CD4-positive, alpha-beta T cell treated with Interleukin-15 for 4 hours (primary cell): Measurements from ENCODE around the gene ENPP7.
A peak's percentile ranks its signal among the peaks of the same experiment; 100 is the strongest.

ENCODE experiments used
- DNase-seq: peaks from one replicate; pipeline ENCODE4 v3.0.0-alpha.2; 2020; ENCODE audit warnings: low spot score

Gene ENPP7

DNA sequence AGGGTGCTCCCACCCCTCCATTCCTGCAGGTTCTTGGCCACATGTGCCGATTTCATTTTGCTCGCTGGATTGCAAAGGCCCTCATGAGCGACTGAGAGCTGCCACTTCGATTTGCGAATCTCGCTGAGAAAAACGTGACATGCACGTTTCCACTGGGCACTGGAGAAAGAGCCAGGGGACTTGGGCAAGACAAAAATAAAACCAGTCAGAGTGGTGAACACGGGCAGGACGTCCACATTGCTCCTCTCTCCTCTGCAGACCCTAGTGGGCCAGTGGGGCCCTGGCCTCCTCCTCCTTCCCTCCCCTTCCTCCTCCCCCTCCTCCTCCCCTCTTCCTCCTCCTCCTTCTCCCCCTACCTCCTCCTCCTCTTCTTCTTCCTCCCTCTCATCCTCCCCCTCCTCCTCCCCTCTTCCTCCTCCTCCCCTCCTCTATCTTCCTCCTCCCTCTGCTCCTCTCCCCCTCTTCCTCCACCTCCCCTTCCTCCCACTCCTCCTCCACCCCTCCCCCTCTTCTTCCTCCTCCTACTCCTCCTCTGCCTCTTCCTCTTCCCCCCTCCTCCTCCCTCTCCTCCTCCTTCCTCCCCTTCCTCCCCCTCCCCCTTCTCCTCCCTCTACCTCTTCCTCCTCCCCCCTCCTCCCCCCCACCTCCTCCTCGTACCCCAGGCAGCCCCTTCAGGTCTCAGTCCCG lies 28.1 kb upstream of the ENPP7 start:
- DNase-seq, result no peak

DNA sequence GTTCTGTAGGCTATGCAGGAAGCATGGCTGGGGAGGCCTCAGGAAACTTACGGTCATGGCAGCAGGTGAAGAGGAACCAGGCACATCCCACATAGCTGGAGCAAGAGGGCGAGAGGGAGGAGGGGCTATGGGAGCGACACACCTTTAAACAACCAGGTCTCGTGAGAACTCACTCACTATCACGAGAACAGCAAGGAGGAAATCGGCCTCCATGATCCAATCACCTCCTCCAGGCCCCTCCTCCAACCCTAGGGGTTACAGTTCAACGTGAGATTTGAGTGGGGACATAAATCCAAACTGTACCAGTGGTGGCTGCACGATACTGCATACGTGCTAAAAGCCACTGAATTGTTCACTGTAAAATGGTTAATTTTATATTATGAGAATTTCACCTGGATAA lies 26.1 kb upstream of the ENPP7 start:
- no peak for DNase-seq

DNA sequence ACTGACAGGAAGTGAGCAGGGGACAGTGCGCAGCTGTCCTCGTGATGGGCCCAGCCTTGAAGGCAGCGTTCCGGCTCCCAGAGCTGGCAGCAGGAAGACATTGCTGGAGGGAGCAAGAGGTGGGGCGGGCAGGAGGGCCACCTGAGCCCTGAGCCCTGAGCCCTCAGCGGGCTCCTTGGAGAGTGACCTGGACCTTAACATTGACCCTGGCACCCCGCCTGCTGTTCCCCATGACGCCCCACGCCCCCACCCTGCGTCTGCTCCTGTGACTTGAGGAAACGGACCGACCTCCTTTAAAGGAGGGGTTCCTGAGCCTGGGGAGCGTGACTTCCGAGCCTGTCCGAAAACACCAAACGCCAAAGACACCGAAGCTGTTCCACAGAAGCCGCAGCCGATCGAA lies 25.1 kb upstream of the ENPP7 start:
- DNase-seq, result no peak

DNA sequence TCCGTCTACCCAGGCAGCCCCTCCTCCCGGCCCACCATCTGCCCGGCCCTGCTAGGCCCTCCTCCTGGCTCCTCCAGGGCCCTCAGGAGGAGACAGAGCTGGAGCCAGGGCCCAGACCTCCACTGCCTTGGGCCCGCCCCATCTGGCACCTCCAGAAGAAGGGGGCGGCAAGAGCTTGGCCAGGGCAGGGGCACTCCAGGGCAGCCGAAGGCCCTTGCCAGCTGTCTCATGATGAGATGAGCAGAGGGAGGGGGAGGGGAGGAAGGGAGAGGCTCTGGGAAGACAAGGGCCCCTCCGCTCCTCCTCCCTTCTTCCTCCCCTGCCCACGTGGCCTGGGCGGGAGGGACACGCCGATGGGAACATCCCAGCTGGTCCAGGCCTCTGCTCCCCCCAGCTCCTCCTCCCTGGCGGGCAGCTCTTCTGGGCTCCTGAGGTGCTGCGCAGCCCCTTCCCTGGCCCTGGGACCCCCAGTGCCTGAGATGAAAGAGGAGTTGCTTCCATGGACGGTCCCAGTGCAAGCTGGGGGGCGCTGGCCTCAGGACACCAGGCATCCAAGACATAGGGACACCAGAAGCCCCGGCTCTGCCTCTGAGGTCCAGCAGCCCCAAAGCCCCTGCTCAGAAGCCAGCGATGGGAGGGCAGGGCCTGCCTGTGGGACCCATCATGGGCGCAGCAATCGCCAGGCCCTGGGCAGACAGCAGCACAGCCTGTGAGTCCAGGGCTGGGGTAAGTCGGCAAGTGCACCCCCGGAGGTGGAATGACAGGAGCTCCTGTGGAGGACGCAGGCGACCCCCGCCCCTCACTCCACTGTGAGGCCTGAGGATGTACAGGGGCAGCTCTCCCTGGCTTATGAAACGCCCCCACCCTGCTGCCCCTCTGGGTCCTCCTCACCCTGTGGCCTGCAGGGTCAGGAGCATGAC lies 23.6 kb upstream of the ENPP7 start:
- DNase-seq, result no peak

DNA sequence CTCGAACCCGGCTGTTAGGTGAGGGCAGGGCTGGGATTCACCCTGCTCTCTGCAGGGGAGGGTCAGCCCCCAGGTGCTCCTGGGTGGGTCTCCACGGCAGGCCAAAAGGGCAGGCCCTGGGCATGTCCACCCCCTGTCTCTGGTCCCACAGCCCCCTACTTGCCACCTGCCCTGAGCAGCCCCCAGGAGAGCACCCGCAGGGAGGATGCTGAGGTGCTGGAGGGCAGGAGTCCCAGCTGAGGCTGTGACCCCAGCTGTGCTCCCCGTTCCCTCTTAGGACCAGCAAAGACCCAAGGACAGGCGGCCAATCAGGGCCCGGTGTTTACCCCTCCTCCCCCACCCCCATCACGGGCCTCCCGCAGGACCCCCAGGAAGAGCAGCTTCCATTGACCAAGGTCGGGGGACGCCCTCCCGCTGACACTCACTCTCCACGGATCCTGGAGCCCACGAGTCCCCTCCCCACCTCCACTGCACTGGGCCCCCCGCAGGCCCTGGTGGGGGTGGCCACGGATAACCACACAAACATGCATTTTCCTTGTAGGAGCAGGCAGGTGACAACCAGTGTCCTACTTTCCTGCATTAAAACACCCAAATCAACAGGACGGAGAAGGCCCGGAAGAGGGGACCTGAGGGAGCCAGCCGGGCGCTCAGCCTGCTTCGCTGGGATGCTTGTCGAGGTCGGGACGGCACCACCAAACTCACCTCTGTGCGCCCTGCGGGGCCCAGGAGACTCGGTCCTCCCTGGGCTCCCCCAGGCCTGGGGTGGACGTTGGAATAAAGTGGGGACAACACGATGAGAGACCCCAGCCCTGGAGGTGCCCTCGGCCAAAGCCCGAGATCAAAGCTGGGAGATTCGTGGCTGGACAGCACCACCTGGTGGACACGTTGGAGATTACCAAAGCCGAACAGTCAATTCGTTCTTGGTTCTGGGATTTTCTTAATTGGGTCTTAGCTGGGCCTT lies 22.5 kb upstream of the ENPP7 start:
- DNase-seq, result peak; percentile 57

- no peak for DNase-seq
These were observed 18.9 kb upstream of the ENPP7 start for GRCh38 chr17:79711715-79712305.

DNA sequence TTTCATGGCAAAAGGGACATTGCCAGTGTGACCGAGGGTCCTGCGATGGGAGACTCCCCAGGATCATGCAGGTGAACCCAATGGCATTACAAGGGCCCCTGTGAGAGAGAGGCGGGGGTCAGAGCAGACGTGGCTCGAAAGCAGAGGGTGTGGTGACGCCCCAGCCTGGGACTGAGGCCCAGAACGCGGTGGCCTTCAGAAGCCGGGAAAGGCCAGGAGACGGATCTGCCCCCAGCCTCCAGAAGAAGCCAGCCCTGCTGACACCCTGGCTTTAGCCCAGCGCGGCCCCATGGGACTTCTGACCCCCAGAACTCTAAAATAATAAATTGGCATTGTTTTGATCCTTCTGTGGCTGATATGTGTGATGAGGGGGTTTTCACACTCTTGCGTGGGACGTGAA lies 17.4 kb upstream of the ENPP7 start:
- no peak for DNase-seq

- no peak for DNase-seq
These were observed 16.3 kb upstream of the ENPP7 start for GRCh38 chr17:79714176-79715097.

DNA sequence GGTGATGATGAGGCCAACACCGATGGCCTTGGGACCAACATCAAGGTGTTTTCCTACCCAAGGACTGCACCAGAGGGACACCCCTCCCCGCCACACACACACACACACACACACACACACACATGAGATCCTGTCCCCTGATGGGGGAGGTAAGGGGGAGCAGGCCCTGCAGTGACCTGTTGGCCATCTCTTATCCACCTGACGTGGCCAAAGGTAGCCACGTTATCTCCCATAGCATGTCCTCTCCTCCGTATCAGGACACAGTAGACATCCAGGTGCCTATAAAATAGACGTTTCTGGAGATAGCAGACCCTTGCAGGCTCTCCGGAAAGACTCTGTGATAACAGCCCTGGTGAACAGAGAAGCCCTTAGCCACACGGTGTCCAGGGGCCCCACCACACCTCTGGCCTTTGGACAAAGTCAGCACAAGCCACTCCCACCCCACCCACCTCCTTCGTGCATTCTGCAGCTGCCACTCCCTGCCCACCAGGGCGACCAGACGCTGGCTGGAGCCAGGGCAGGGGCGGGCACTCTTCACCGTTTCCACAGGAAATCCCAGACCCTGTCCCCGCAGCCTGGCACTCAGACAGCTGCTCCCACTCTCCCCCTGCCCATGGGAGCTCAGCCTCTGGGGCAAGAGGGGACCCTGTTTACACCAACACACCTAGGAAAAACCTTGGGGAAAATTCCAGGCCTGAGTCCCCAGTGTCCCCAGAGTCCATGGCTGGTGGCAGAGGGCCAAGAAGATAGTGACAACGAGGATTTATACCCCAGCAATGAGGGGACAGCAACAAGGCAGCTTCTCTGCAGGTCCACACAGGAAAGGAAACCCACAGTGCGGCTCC lies 15.4 kb upstream of the ENPP7 start:
- DNase-seq, result no peak

DNA sequence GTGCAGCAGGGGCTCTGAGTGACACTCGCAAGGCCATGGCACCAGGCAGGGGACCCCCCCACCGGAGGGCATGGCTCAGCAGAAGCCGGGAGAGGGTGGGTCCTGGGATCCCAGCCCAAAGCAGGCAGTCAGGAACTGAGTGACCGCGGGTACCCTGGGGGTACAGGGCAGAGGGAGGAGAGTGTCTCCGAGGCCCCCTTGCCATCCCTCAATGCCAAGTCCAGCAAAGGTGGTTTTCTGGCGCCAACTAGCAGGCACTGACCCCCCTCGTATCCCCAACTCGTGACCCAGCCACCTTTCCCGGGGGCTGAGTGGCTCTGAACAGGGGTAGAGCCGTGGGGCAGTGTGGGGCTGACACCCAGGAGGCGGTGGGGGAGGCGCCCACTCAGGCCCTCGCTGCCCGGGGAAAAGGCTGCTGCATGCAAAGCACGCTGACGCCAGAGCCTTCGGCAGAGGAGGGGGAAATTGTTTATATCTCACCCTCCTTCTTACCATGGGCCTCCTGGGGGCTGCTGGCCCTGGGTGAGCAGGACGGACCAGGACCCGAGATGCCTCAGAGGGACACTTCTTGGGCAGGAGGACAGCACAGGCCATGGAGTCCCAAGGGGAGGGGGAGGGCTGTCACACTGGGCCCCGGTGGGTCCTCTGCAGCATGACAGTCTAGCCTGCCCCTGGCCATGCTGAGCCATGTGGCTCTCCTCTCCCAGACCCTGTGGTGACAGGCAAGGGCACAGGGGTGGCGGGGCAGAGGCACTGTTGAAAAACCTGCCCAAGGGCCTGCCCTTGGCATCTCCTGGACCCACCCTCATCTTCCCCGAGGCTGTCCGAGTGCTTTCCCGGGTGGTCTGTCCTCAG lies 14.6 kb upstream of the ENPP7 start:
- no peak for DNase-seq

DNA sequence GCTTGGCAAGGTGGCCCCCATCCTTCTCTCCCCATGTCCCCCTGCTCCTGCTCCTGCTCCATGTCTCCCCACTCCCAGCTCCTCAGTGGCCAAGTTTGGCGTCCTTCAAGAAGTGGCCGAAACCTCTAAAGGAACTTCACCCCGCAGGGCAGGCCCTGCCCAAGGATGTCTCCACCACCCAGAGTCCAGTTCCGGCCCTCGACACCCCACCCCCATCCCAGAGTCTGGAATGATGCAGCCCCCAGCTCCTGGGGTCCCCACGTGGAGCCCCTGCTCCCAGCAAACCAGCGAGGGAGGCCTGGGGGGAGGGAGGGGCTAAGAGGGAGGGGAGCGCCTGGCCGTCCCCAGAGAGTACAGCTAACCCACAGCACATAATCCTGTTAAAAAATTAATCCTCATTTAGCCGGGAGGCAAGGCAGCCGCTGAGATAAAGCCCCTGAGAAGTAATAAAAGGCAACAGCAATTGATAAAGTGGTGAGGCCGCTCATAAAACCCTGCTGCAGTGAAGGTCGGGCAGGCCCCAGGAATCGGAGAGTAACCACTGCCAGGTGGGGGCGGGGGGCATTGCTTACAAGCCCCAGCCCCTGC lies 9.9 kb upstream of the ENPP7 start:
- no peak for DNase-seq

DNA sequence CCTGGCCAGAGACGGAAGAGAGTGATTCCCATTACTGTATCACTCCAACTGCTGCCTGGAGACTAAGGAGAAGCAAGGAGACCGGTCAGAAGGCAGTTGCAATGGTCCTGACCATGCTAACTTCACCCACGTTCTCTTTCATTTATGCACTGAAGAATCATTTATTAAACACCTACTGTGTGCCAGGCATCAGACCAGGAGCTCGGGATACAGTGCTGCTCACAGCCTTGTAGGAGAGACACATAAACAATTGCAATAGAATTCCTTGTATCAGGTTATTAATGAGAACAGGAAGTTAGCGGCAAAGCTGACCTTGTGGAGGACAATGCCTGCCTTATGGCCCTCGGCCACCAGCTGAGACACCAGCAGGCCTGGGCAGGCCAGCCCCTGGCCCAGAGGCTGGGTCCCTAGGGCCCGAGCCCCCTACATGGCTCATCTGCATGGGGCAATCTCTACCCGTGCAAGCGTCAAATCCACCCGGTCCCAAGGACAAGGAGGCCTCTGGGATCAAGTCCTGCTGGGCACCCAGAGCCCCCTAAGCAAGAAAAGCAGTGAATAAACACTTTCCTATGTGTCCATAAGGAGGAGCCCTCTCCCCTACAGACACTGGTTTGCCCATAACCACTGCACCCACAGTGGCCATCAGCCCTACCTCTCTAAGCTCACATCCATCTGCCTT lies 8.6 kb upstream of the ENPP7 start:
- no peak for DNase-seq

- no peak for DNase-seq
These were observed 8.0 kb upstream of the ENPP7 start for GRCh38 chr17:79722787-79723186.

DNA sequence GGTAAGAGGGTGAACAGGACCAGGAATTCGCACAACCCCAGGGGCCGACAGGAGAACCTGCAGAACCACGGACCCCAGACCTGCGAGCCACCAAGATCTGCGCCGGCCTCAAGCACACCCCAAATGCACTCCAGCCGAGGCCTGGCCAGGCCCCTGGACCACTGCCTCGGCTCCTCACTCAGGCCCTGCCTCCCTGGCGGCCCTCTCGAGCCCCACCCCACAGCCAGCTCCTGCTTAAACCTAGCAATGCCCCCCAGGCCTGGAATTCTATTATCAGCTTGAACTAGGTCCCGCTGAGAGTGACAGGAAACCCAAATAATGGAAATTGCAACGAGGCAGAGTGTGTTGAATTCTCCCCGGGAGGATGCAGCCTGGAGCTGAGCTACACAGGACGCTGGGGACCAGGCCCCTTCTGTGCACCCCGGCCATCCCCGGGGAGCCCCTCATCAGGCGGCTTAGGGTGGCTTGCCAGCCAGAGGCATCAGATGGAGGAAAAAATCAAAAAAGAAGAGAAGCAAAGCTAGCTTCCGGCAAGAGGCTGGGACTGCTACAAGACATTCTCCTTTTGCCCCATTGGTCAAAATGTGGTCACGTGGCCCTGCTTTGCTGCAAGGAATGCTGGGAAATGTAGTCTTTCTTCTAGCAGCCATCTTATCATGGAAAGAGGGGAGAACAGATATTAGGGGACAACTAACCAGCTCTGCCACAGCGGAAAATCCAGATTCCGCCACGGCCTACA lies 2.4 kb upstream of the ENPP7 start:
- peak; percentile 92 for DNase-seq

DNA sequence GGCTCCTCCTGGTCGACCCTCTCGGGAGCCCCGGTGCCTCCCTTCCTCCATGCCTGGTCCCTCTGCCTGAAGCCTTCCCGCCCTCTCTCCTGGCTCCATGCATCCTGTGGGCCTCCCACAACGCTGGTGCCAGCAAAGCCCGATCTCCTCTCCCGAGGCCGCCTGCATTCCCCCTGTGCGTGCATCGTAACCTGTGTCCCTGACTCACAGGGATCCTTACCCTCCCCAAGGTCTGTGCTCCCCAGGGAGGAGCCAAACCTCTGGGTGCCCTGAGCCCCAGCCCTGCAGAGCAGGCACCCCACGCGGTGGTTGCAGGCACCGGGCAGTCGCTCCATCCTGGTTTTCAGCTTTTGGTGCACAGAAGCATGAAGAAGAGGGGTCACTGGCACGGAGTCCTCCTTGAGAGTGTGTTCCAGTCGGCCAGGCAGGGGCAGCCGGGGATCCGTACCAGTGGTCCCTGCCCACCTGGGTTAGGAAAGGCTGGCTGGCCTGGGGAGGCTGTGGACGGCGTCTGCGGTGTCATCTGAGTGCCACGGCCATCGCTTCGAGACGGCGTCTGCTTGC lies 1.8 kb upstream of the ENPP7 start:
- DNase-seq, result no peak

DNA sequence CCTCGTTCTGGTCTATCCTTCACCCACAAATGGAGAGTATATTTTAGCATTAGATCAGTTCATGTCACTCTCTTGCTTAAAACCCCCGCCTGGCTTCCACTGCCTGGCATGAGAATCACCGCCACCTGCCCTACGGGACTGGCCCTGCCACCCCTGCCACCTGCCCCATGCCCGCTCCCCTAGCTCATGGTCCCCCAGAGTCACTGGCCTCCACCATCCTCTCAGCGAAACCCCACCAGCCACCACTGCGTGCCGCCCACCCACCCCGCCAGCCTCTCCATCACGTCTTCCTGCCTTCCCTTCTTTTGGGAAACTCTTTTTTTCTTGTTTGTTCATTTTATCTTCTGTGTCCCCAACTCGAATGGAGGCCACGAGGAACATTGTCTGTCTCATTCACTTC lies 982 bp upstream of the ENPP7 start:
- no peak for DNase-seq

DNA sequence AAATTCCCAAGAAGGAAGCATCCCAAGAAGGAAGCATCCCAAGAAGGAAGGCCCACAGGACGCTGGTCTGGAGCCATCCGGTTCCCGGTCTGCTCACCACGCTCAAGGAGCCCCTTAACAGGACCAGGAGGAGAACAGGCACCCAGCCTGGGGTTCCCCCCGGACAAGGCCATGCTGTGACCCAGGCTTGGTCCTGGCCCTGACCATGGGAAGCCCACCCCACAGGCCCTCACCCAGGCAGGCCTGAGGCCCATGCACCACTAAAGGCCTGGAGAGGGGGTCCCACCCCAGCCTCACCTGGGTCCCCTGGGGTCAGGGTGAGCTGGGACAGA lies 340 bp upstream of the ENPP7 start:
- DNase-seq, result no peak
